DMS114 treated with DMSO at 0.1 percent for 48 hours (cell line): Measurements from ENCODE around the gene YAF2.

ENCODE experiments used
- DNase-seq: peaks from one replicate; lab custom pipeline; 2025; ENCODE audit not compliant: unreplicated experiment; lab: John Stamatoyannopoulos, UW

YAF2 gene

DNA sequence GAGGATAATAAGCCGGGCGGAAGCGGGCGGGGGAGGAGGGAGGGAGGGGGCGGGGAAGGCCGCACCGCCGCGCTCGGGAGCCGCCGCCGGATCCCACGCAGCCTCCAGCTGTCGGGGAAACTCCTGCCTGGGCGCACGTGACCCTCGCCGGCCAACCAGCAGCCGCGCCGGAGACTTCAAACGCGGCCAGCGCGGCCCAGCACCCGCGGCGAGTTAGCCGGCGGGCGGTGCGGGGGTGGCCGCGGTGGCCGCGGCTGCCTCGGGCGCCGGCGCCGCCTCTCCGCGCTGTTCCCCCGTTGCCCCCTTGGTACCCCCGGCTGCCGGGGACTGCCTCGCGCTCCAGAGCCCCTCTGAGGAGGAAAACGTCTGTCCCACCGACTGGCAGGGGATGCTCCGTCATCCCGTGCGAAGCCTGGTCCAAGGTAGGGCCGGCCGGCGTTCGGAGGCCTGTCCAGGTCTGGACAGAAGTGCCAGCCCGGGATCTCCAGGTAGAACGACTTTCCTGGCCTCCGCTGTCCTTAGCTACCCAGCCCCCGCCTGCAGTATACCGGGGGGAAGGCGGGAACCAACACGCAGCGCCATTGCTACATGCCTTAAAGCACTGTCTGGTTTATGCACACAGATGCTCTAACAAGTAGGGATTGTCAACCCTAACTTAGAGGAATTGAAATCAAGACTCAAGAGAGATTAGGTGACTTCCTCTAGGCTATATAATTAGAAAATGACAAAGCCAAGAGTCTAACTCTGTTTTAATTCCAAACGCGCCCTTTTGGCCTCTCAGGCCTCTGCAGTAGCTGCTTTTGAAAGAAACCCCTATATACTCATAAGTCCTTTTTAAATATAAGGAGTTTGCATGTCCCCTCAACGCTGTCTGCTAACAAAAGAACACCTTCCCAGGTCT lies at the start of gene YAF2:
YAF2 (minus strand) TSS at position 9 of the 901 bp plus-strand sequence. CDS start 68 bp downstream, outside the sequence.
- DNase-seq: peak; percentile 75

- no peak for DNase-seq
Observed at GRCh38 chr12:42286741-42287140, 48.7 kb upstream of the YAF2 start.

DNA sequence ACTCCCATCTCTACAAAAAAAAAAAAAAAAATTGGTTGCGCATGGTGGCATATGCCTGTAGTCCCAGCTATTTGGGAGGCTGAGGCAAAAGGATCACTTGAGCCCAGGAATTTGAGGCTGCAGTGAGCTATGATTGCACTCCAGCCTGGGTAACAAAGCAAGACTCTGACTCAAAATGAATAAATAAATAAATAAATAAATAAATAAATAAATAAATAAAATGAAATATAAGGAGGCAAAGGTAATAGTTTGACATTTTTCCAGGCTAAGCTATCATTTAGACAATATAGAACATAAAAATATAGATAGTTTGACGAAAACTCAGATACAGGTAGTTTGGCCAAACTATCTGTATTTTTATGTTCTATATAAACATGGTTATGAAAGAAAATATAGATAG lies 47.4 kb upstream of the YAF2 start:
- no peak for DNase-seq

DNA sequence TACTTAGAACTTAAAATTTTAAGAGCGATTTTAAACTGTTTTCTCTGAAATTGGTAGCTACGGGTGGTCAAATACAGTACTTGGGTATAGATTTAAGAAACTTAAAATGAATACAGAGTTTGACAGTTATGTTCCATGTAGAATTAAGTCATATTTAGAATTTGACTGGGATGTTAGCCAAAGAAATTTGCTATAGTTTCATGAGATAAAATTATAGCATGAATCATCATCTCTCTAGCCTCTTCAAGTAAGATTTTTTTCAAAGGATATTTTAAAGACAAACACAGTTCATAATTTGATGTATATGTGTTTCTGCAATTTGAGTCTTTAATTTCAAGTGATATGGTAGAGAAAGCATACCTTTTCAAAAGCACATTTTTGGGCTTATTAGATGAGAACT lies 46.8 kb upstream of the YAF2 start:
- DNase-seq: no peak

DNA sequence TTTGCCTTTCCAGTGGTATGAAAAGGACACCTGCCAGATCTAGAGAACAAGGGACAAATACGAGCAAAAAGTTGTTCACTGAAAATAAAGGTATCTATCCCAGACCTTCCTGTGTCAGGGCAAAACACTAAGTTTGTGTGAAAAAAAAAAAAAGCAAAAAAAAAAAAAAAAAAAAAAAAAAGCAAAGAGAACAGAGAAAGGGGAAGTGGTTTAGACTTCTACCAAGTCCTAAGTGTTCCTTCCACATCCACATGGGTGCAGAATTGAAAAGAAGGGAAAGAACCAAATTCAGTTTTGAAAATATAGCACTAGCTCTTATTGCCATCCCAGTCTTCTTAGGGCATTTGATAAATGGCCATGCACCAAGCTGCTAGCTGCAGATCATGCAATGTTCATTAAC lies 46.1 kb upstream of the YAF2 start:
- no peak for DNase-seq

- no peak for DNase-seq
Observed at GRCh38 chr12:42283739-42284138, 45.7 kb upstream of the YAF2 start.

- no peak for DNase-seq
Observed at GRCh38 chr12:42282294-42282693, 44.2 kb upstream of the YAF2 start.

- no peak for DNase-seq
Observed at GRCh38 chr12:42281844-42282243, 43.8 kb upstream of the YAF2 start.

- DNase-seq: no peak
Observed at GRCh38 chr12:42281278-42281677, 43.2 kb upstream of the YAF2 start.

DNA sequence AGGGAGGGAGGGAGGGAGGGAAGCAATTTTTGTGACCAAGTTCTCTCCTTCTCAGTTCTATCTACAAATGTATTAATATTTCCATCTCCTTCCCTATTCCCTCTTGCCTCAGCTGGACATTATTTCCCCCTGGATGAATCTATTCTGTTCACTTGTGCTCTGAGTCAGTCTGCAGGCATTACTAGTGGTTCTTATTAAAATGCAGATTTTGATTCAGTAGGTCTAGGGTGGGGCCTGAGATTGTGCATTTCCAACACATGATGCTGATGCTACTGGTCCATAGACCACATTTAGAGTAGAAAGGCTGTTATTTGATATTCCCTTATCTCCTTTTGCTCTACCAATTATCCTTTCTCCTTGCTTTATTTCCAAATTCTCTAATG lies 40.1 kb upstream of the YAF2 start:
- DNase-seq: no peak

DNA sequence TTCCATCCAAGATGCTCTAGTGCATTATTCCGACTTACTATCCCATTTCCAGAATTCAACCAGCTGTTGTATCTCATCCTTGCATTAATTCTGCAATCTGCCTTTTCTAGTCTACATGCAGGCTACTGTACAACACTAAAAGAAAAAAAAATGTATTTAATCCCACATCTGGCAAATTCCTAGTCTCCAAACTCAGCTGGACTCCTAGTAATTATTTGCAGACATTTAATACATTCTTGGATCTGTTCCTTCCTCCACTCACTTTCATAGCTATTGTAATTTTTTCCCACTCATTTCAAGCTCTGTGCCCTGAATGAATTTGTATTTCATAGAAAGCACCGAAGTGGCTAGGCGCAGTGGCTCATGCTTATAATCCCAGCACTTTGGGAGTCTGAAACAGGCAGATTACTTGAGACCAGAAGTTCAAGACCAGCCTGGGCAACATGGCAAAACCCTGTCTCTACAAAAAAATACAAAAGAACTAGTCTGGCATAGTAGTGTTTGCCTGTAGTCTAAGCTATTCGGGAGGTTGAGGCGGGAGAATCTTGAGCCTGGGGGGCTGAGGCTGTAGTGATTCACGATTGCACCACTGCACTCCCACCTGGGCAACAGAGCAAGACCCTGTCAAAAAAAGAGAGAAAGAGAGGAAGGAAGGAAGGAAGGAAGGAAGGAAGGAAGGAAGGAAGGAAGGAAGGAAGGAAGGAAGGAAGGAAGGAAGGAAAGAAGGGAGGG lies 39.5 kb upstream of the YAF2 start:
- no peak for DNase-seq

DNA sequence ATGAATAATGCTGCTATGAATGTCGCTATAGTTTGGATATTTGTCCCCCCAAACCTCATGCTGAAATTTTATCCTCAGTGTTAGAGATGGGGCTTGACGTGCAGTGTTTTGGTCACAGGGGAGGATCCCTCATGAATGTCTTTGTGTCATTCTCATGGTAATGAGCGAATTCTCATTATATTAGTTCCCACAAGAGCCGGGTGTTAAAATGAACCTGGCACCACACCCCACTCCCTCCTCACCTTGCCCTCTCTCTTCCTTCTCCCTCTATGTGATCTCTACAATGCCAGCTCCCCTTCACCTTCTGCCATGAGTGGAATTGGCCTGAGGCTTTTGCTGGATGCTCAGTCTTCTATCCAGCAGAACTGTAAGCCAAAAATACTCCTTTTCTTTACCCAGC lies 37.5 kb upstream of the YAF2 start:
- DNase-seq: no peak

DNA sequence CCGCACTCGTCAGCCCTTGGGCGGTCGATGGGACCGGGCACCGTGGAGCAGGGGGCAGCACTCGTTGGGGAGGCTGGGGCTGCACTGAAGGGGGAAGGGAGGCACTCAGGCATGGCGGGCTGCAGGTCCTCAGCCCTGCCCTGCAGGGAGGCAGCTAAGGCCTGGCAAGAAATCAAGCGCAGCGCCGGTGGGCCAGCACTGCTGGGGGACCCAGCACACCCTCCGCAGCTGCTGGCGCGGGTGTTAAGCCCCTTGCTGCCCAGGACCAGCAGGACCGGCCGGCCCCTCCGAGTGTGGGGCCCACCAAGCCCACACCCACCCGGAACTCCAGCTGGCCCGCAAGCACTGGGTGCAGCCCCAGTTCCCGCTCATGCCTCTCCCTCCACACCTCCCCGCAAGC lies 35.7 kb upstream of the YAF2 start:
- no peak for DNase-seq

DNA sequence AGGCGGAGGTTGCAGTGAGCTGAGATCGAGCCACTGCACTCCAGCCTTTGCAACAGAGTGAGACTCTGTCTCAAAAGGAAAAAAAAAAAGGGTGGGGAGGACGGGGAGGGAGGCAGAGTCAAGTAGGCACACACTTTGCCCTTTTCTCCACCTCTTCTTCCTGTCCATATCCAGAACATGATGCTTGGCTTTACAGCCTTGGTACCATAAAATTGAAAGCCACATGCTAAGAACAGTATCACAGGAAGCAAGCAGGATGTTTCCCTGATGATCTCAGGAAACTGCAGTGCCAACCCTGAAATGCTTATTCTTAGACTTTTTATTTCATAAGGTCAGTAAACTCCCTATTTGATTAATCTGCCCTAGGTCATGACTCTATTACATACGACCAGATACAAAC lies 32.5 kb upstream of the YAF2 start:
- no peak for DNase-seq

DNA sequence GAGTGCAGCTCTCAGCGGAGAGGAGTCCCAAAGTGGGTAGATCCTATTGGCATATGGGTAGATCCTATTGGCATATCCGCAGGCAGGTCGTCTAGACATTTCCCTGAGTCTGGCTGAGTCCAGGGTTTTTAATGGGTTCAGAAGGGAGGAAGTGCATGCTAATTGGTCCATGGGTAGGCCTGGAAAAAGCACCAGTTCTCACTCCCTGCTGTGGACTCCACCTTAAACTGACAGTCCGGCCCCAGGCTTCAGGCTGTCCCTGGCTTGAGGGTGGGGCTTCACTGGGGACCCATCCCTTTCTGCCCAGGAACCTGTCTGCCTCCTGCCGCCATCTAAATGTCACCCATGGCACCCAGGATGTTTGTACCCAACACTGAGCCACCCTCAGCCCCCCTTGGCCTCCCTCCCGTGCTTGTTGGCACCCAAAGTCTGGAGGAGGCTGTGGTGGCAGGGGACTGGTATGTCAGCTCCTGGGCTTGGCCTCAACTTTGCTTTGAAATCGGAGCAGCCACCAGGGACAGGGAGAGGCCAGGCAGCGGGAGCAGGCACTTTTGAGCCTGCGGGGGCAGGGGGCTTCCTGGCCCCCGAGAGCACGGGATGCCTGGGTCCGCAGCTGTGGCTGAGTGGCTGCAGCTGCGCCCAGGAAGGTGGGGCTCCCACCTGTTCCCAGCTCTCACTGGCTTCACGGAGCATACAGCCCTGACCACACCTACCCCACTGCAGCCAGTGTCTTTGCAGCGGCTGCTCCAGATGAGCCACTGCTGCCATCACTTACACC lies 29.6 kb upstream of the YAF2 start:
- DNase-seq: no peak

- no peak for DNase-seq
Observed at GRCh38 chr12:42266579-42267230, 28.7 kb upstream of the YAF2 start.

DNA sequence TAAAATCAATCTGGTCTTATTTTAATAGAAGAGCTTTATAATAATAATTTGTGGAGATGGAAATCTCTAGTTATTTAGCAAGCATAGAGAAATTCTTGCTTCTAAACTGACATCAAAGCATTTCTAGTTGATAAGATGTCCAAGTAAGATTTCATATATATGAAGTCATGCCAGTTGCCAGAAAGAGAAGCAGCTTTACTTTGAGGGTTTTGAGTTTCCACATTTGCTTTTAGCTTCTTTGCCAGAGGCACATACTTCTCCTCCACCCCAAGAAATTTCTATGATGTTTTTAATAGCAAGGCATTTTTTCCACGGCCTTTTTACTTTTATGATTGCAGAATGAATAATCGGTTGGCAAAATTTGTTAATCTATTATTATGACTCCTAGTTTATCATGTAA lies 24.2 kb upstream of the YAF2 start:
- DNase-seq: no peak

DNA sequence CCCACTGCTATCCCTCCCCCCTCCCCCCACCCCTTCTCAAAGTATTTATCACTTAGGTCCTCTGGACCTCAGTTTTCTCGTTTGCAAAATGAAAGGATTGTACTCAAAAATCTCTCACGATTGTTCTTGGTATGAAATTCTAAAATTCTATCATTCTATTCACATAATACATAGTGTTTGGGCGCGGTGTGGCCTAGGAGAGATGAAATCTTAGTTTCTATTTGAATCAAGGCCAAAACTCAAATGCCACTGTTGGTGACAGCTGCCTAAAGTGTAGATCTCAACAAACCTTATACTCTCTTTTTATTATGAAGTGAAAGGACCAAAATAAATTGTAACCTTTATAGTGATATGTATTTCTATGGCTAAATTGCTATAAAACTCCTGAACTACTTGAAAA lies 23.7 kb upstream of the YAF2 start:
- no peak for DNase-seq

- no peak for DNase-seq
Observed at GRCh38 chr12:42260518-42260917, 22.5 kb upstream of the YAF2 start.

DNA sequence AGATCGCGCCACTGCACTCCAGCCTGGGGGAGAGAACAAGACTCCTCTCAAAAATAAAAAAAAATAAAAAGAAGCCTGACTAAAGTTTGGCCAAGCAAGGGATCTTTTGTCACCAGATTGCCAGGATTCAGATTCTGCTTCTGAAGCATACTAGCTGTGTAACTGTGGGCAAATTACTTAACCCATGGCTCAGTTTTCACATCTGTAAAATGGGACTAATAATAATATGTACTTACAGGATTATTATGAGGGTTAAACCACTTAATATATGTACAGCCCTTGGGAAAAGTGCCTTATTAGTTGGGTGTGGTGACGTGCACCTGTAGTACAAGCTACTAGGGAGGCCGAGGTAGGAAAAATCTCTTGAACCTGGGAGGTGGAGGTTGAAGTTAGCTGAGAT lies 21.7 kb upstream of the YAF2 start:
- DNase-seq: no peak

GRCh38 chr12:42255866-42256261 lies 17.8 kb upstream of the YAF2 start:
- DNase-seq: no peak
